Esophagus (tissue), 2 donors: ENCODE results near the gene ENHO. TPM values are rescaled to one million over a fixed set of nuclear protein-coding genes. Genes with fewer than 3 reads are reported as not detected.
A peak's percentile ranks its signal among the peaks of the same experiment; 100 is the strongest.

Experiments used
- H3K27ac ChIP-seq, 2 donors: one replicate each; pipeline ENCODE4 v1.5.1; 2013; ENCODE audit warnings: low read depth in 2 of 2, mild to moderate bottlenecking in 2 of 2, inconsistent platforms in 1 of 2, low read length in 1 of 2, moderate library complexity in 1 of 2
- H3K27me3 ChIP-seq, 2 donors: one replicate each; pipeline ENCODE4 v1.6.1; 2013; ENCODE audit warnings: low read length in 2 of 2, control low read depth in 1 of 2, mild to moderate bottlenecking in 1 of 2; ENCODE audit not compliant: insufficient read depth in 2 of 2, control insufficient read depth in 1 of 2
- H3K36me3 ChIP-seq, 2 donors: one replicate each; pipeline ENCODE4 v1.6.1; 2013; ENCODE audit warnings: low read length in 1 of 2; ENCODE audit not compliant: control insufficient read depth in 2 of 2, insufficient read depth in 2 of 2
- H3K4me1 ChIP-seq, 2 donors: one replicate each; pipeline ENCODE4 v1.6.1; 2013; ENCODE audit warnings: low read length in 1 of 2; ENCODE audit not compliant: control insufficient read depth in 2 of 2, insufficient read depth in 2 of 2
- H3K4me3 ChIP-seq, 2 donors: one replicate each; pipeline ENCODE4 v1.5.1; 2013; ENCODE audit warnings: low read length in 2 of 2, mild to moderate bottlenecking in 2 of 2, low read depth in 1 of 2, moderate library complexity in 1 of 2
- H3K9me3 ChIP-seq, 2 donors: one replicate each; pipeline ENCODE4 v1.6.1; 2013; ENCODE audit warnings: mild to moderate bottlenecking in 2 of 2, low read depth in 1 of 2, low read length in 1 of 2, moderate library complexity in 1 of 2; ENCODE audit not compliant: control insufficient read depth in 2 of 2, insufficient read depth in 1 of 2
- WGBS, 2 donors: extraction: QIAGEN DNeasy Blood & Tissue Kit; methylation state at CpG; one replicate each; pipeline ENCODE4 v1.1.7; 2013; 5-methylcytosine and 5-hydroxymethylcytosine counted together
- polyA plus RNA-seq, 2 donors: library from polyadenylated mRNA; stranded (reverse); fragments of 200-250 nt; gene quantifications; one replicate each; pipeline ENCODE4 v1.2.3, GENCODE V29; 2013
- donor health status: healthy with polysubstance abuse.
- donor health status: Bipolar disorder and iron deficiency.

The ENHO gene
- under 1 TPM; 0.31 to 0.39 TPM for polyA plus RNA-seq

DNA sequence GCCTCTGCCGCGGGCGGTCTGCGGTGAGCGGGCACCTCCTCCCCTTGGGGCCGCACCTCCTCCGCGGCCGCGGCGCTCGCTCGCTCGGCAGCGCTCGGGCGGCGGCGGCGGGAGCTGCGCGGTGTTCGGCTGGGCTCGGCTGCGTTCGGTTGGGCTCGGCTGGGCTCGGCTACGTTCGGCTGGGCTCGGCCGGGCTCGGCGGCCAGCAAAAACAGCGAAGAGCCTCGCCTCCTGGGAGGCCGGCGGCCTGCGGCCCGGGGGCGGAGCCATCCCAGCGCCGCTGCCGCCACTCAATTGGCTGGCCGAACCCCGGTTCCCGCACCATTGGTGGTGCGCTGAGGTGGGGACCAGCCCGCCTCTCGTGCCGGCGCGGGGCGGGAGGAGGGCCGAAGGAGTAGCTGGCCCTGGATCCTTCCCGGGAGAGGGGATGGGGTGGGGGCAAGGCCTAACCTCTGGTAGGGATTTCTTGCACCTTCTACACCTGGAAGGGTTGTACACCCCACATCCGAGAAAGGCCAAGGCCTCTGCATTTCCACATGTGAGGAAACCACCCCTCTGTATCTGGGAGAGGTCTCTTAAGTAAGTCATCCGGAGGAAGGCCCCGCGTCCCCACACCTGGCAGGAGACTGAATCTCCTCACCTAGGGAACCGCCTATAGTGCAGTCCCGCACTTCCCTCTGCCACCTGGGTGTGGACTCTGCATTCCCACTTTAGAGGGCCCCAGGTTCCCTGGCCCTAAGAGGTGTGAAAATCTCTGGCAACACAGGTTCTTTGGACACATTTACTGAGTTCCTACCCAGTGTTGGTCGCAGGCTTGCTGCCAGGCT, at the start of gene ENHO:
TSS of gene ENHO (minus strand) at position 20 of the 827 bp plus-strand sequence. CDS start 1,295 bp downstream, outside the sequence.
- Histone ChIP-seq H3K27ac (no peak within 1 kb of the TSS), H3K9me3 (no peaks in the 10 kb centered on the region), H3K4me1 (peaks cover 0 to 2% of the 10 kb centered on the region in 2 donors), H3K27me3 (no peaks in the 10 kb centered on the region), H3K4me3 (peak within 1 kb of the TSS; percentile 39 to 51), H3K36me3 (no peaks in the 10 kb centered on the region)
- WGBS, 2 donors = 4% methylated on average over 62 to 63 of the region's 63 CpGs

DNA sequence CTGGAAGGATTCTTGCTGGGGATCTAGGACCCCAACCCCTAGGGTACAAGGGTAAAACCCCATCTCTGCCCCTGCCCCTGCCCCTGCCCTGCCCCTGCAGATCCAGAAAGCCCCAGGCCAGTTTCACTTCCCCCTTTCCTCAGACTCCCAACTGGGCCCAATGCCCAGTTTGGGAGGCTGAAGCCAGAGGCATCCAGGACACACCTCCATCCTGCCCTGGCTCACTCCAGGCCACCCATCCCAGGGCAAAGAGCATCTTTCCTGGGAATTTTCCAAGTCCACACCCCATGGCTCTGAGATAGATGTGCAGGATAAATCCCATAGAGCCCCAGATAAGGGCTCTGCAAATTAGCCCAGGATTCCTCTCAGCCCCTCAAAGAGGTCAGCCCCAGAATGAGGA, 49.3 kb upstream of the ENHO start:
- H3K4me1 ChIP-seq = no peaks in the 10 kb centered on the region
- H3K27ac ChIP-seq = no peak overlapping the region
- no peaks in the 10 kb centered on the region for H3K27me3 ChIP-seq
- H3K9me3 ChIP-seq = no peaks in the 10 kb centered on the region
- no peak overlapping the region for H3K4me3 ChIP-seq
- H3K36me3 ChIP-seq = no peaks in the 10 kb centered on the region

DNA sequence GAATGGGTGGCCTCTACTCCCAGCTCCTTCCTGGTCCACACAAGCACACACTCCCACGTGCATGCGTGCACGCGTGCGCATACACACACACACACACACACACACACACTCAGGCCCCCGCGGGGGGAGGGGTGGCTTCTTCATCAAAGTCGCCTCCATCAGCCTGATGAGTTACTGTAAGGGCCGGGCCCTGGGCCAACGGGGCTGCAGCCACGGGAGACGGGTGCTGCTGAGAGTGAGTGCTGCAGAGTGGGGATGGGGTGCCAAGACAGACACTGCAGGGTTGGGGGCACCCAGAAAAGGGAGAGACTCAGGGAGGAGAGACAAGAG, 48.7 kb upstream of the ENHO start:
- Histone ChIP-seq H3K4me3 (no peak overlapping the region), H3K9me3 (no peaks in the 10 kb centered on the region), H3K4me1 (no peaks in the 10 kb centered on the region), H3K27ac (no peak overlapping the region), H3K27me3 (no peaks in the 10 kb centered on the region), H3K36me3 (no peaks in the 10 kb centered on the region)
- 56 to 63% methylated on average over 12 of the region's 12 CpGs for WGBS, 2 donors

DNA sequence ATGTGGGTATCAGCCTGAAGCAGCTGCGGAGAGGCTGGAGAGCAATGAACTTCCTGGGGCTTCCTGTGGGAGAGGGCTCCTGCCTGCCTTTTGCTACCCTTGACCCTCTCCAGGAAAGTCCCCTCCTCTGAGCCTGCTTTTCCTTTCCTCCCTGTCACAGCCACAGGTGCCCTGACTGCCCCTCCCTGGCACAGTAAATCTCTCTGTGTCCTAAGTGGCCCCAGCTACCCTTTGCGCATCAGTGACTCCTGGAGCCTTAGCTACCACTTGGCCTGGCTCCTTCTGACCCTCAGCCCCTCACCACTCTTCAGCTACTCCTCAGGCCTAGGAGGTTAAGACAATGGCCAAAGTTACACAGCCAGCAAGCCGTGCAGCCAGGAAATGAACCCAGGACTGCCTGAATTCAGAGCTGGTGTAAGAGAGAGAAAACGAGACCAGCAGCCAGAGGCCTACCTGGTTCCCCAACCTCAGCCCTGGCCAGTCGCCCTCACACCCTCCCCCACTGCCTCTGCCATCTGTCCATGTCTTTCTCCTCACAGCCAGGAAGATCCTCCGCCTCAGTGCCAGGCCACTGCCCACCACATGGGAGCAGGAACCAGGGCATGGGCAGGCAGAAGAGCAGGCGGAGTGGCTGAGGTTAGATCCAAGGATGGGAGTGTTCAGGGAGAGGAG, 48.2 kb upstream of the ENHO start:
- Histone ChIP-seq H3K27me3 (no peaks in the 10 kb centered on the region), H3K4me1 (no peaks in the 10 kb centered on the region), H3K27ac (no peak overlapping the region), H3K36me3 (no peaks in the 10 kb centered on the region), H3K4me3 (no peak overlapping the region), H3K9me3 (no peaks in the 10 kb centered on the region)
- 76 to 77% methylated on average over 7 of the region's 7 CpGs for WGBS, 2 donors

DNA sequence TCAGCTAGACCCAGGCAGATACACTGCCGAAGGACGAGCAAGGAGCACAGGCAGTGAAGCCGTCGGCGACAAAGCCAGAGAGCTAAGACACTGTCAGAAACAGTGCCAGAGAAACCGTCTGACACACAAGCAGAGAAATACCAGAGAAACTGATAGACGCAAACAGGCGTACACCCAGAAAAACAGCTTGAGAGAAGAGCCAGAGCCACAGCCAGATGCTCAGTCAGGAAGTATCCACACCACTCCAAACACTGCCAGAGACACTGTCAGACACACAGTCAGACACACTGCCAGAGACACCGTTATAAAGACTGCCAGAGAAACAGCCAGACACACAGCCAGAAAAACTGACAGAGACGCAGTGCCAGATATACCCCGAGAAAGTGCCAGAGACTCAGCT, 47.6 kb upstream of the ENHO start:
- Histone ChIP-seq H3K9me3 (no peaks in the 10 kb centered on the region), H3K4me3 (no peak overlapping the region), H3K27ac (no peak overlapping the region), H3K4me1 (no peaks in the 10 kb centered on the region), H3K36me3 (no peaks in the 10 kb centered on the region), H3K27me3 (peaks cover 0 to 2% of the 10 kb centered on the region in 2 donors)
- 57 to 64% methylated on average over 11 of the region's 11 CpGs for WGBS, 2 donors

DNA sequence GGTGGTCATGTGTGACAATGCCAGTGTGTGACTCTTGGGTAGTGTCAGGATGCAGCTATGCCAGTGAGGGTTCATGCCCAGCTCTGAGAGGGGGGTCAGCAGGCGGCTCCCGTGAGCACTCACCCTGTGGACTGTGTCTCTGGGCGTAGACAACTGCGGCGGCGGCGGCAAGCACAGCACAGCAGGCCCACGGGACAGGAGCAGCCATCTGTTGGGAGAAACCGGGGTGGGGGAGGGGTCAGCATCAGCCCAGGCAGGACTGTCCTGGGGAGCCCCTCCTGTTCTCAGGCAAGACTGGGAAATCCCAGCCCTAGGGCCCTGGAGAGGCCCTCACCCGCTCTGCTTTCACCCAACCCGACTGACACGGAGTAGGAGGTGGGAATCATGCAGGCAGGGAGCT, 46.0 kb upstream of the ENHO start:
- WGBS, 2 donors = 69 to 77% methylated on average over 12 of the region's 12 CpGs
- Histone ChIP-seq H3K36me3 (no peaks in the 10 kb centered on the region), H3K4me1 (no peaks in the 10 kb centered on the region), H3K27me3 (peaks cover 0 to 2% of the 10 kb centered on the region in 2 donors), H3K9me3 (no peaks in the 10 kb centered on the region), H3K27ac (no peak overlapping the region), H3K4me3 (no peak overlapping the region)

DNA sequence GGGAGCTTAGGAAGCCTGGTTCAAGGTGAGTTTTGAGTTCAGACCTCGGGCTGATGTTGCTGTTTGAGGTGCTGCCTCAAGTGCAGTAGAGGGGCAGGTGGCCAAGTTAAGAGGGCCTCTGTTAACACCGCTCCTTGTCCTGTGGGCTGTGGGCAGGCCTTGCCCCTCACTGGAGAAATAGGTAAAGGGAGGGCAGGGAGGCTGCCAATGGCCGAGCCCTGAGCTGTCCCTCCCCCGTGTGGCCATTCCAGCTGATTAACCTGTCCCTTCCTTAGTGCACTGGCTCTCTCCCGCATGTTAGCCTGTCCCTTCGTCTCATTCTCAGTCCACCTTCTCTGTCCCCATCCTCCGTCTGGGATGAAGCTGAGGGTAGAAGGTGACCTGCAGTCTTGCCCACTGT, 45.3 kb upstream of the ENHO start:
- 78 to 84% methylated on average over 7 of the region's 7 CpGs for WGBS, 2 donors
- H3K27ac ChIP-seq = no peak overlapping the region
- H3K27me3 ChIP-seq = peaks cover 0 to 2% of the 10 kb centered on the region in 2 donors
- no peak overlapping the region for H3K4me3 ChIP-seq
- no peaks in the 10 kb centered on the region for H3K4me1 ChIP-seq
- H3K9me3 ChIP-seq = no peaks in the 10 kb centered on the region
- no peaks in the 10 kb centered on the region for H3K36me3 ChIP-seq

DNA sequence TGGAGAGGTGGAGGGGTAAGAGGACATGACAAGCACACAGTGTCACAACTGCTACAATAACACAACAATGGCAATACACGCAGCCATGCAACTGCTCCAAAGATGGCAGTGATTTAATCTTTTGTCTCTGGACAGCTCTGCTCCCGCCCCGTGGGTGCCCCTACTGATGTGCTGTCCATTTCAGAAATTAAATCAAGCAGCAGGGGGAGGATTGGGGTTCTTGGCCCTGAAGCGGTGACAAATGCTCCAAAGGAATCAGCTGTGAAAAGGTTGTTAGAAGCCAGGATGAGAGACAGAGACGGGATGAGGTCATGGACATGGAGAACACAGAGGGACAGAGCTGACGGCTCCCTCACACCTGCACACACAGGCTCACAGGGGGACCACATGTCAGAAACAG, 44.2 kb upstream of the ENHO start:
- WGBS, 2 donors = 79 to 84% methylated on average over 6 of the region's 6 CpGs

DNA sequence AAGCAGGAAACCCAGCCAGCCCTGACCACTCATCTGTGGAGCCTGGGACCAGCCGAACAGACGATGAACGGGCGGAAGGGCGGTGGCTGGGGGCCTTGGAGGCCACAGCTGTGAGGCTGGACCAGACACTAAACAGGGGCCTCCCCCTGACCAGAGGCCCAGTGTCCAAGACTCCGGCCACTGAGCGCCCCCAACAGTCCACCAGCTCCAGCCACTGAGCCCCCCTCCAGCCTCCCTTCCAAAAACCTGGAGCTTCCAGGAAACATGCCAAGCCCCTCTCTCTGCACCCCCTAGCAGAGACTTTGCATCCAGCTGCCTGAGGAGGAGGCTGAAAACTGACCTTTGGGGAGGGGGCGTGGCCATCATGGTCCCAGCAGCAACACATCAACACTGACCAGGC, 43.5 kb upstream of the ENHO start:
- H3K27ac ChIP-seq = no peak overlapping the region
- H3K27me3 ChIP-seq = peaks cover 0 to 2% of the 10 kb centered on the region in 2 donors
- H3K4me3 ChIP-seq = no peak overlapping the region
- H3K9me3 ChIP-seq = peaks cover 0 to 3% of the 10 kb centered on the region in 2 donors
- 75 to 88% methylated on average over 8 of the region's 8 CpGs for WGBS, 2 donors
- H3K4me1 ChIP-seq = no peaks in the 10 kb centered on the region
- H3K36me3 ChIP-seq = no peaks in the 10 kb centered on the region

More for the DNA sequence above, 44.2 kb upstream of the ENHO start:
- H3K27ac ChIP-seq = no peak overlapping the region
- H3K9me3 ChIP-seq = peaks cover 0 to 2% of the 10 kb centered on the region in 2 donors
- H3K4me1 ChIP-seq = no peaks in the 10 kb centered on the region
- no peaks in the 10 kb centered on the region for H3K36me3 ChIP-seq
- no peak overlapping the region for H3K4me3 ChIP-seq
- H3K27me3 ChIP-seq = peaks cover 0 to 2% of the 10 kb centered on the region in 2 donors

DNA sequence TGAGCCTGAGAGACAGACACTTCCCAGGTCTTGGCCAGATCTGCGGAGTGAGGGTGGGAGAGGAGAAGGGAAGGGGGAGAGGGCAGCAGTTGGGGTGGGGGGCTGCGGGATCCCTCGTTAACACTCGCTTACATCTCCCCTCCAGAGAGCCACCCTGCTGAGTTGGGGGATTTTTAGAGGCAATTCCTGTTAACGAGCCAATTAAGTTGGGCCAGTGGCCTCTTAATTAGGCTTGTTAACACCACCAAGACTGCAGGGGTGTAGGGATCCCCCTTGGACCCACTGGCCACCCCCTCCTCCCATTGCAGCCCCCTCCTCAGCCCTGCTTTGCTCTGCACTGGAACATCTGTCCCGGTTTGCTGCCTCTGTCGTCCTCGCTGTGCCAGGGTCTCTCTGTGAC, 43.1 kb upstream of the ENHO start:
- Histone ChIP-seq H3K9me3 (peaks cover 0 to 3% of the 10 kb centered on the region in 2 donors), H3K4me3 (no peak overlapping the region), H3K27me3 (peaks cover 0 to 2% of the 10 kb centered on the region in 2 donors), H3K4me1 (no peaks in the 10 kb centered on the region), H3K36me3 (no peaks in the 10 kb centered on the region), H3K27ac (no peak overlapping the region)
- 75 to 85% methylated on average over 7 to 8 of the region's 8 CpGs for WGBS, 2 donors
